Endothelial cell of umbilical vein (primary cell): Measurements from ENCODE around the gene EPB41L2. TPM values are rescaled to one million over a fixed set of nuclear protein-coding genes. Genes with fewer than 3 reads are reported as not detected.

Experiments used
- BruUV-seq: library from RNA; stranded (reverse); fragments of 400-500 nt; replicated peaks from 2 replicates; lab custom pipeline; 2021; lab: Mats Ljungman, UMichigan
- CTCF ChIA-PET: fragments of 300-600, 350-600 bp; sonication (Branson Sonifier 250); formaldehyde crosslinking; loops from one replicate; lab custom pipeline; 2021; ENCODE audit warnings: antibody characterized with exemption, inconsistent platforms; lab: Charles Lee
- POLR2A ChIA-PET: fragments of 300-600, 350-600 bp; sonication (Branson Sonifier 250); formaldehyde crosslinking; loops from one replicate; lab custom pipeline; 2021; ENCODE audit warnings: antibody characterized with exemption, inconsistent platforms; lab: Charles Lee
- DNase-seq: peaks from one replicate; pipeline ENCODE4 v3.0.0-alpha.2; 2011; ENCODE audit warnings: low read depth, low spot score
- FAIRE-seq: peaks from 2 replicates; lab custom pipeline; 2011; peaks lifted over from hg19 to GRCh38; lab: Jason Lieb, UNC
- H2AFZ ChIP-seq: 2 replicates; pipeline ENCODE4 v1.6.0; 2012; ENCODE audit warnings: low read depth, low read length, control low read depth, inconsistent platforms
- H3K27ac ChIP-seq: 2 replicates; pipeline ENCODE4 v1.5.1; 2011; ENCODE audit warnings: low read depth, mild to moderate bottlenecking, control low read depth, low read length, moderate library complexity; ENCODE audit not compliant: insufficient read depth
- H3K27me3 ChIP-seq, 2 experiments: 2 replicates each; pipeline versions ENCODE4 v1.6.0 to v1.6.1; 2011; ENCODE audit warnings: low read length in 2 of 2, mixed read lengths in 1 of 2; ENCODE audit not compliant: control insufficient read depth in 2 of 2, insufficient read depth in 2 of 2
- H3K36me3 ChIP-seq, 2 experiments: 2 replicates in 1 of 2; 3 replicates in 1 of 2; pipeline ENCODE4 v1.5.1; 2011; ENCODE audit warnings: low read length in 2 of 2, mild to moderate bottlenecking in 1 of 2, moderate library complexity in 1 of 2; ENCODE audit not compliant: control insufficient read depth in 2 of 2, insufficient read depth in 2 of 2; ENCODE audit errors: extremely low read depth in 1 of 2
- H3K4me1 ChIP-seq: 3 replicates; pipeline ENCODE4 v1.5.1; 2011; ENCODE audit warnings: mild to moderate bottlenecking, low read length; ENCODE audit not compliant: control insufficient read depth, insufficient read depth; ENCODE audit errors: extremely low read depth
- H3K4me2 ChIP-seq: 2 replicates; pipeline ENCODE4 v1.6.1; 2011; ENCODE audit warnings: low read length, control low read depth, mixed read lengths; ENCODE audit not compliant: insufficient read depth
- H3K4me3 ChIP-seq, 3 experiments: fragments of 200-600 bp in 1 of 3; sonication (generic), shearing (Covaris generic) in 1 of 3; replicated peaks in 1 of 3; 2 replicates each; pipeline ENCODE4 v1.5.1; 2011 to 2016; ENCODE audit warnings: control low read depth in 3 of 3, low read length in 3 of 3, mild to moderate bottlenecking in 2 of 3, inconsistent platforms in 1 of 3, low read depth in 1 of 3, moderate library complexity in 1 of 3; ENCODE audit not compliant: insufficient read depth in 1 of 3
- H3K79me2 ChIP-seq: 2 replicates; pipeline ENCODE4 v1.6.0; 2012; ENCODE audit warnings: low read length, inconsistent platforms; ENCODE audit not compliant: control insufficient read depth, insufficient read depth
- H3K9ac ChIP-seq: replicated peaks from 2 replicates; pipeline ENCODE3; 2011; ENCODE audit warnings: low read length, control low read depth; ENCODE audit not compliant: insufficient read depth; ENCODE audit errors: extremely low read depth
- H3K9me1 ChIP-seq: replicated peaks from 3 replicates; pipeline ENCODE4 v1.6.0; 2011; ENCODE audit warnings: mild to moderate bottlenecking, low read length; ENCODE audit not compliant: control insufficient read depth, insufficient read depth; ENCODE audit errors: extremely low read depth
- H3K9me3 ChIP-seq: replicated peaks from 2 replicates; pipeline ENCODE4 v1.5.1; 2012; ENCODE audit warnings: low read length, inconsistent platforms; ENCODE audit not compliant: control insufficient read depth, insufficient read depth
- H4K20me1 ChIP-seq: replicated peaks from 2 replicates; pipeline ENCODE3; 2011; ENCODE audit warnings: mild to moderate bottlenecking, low read length; ENCODE audit not compliant: control insufficient read depth, insufficient read depth; ENCODE audit errors: extremely low read depth
- CTCF ChIP-seq, 2 donors: IDR thresholded peaks; 1 replicate in 1 of 2; 2 replicates in 1 of 2; pipeline ENCODE4 v1.5.1; 2011; ENCODE audit warnings: low read length in 2 of 2, mild to moderate bottlenecking in 2 of 2, moderate library complexity in 2 of 2, control low read depth in 1 of 2, inconsistent platforms in 1 of 2, low read depth in 1 of 2; ENCODE audit not compliant: insufficient read depth in 1 of 2; ENCODE audit errors: extremely low read depth in 1 of 2
- EZH2 ChIP-seq: IDR thresholded peaks from 2 replicates; pipeline ENCODE4 v1.6.1; 2012; ENCODE audit warnings: borderline replicate concordance, low read depth, mild to moderate bottlenecking, moderate library complexity, low read length, inconsistent platforms; ENCODE audit not compliant: severe bottlenecking
- FOS ChIP-seq: IDR thresholded peaks from 2 replicates; pipeline ENCODE4 v1.6.1; 2011; ENCODE audit warnings: mild to moderate bottlenecking, low read length, moderate library complexity, borderline replicate concordance; ENCODE audit not compliant: insufficient read depth
- GATA2 ChIP-seq: IDR thresholded peaks from 2 replicates; pipeline ENCODE4 v1.7.0; 2011; ENCODE audit warnings: low read depth, mild to moderate bottlenecking, moderate library complexity, mixed read lengths, low read length; ENCODE audit not compliant: insufficient read length, insufficient read depth
- JUN ChIP-seq: IDR thresholded peaks from 2 replicates; pipeline ENCODE4 v1.6.1; 2011; ENCODE audit warnings: borderline replicate concordance, low read depth; ENCODE audit not compliant: insufficient read length, insufficient read depth
- MAX ChIP-seq: IDR thresholded peaks from 2 replicates; pipeline ENCODE4 v1.6.1; 2011; ENCODE audit not compliant: insufficient read depth, insufficient read length
- MYC ChIP-seq: IDR thresholded peaks from one replicate; pipeline ENCODE4 v1.6.1; 2011; ENCODE audit warnings: mild to moderate bottlenecking, low read depth, low read length
- POLR2A ChIP-seq: IDR thresholded peaks from 2 replicates; pipeline ENCODE4 v1.6.1; 2012; ENCODE audit warnings: low read depth, mild to moderate bottlenecking, control low read depth, low read length
- POLR2AphosphoS5 ChIP-seq: IDR thresholded peaks from 2 replicates; pipeline ENCODE4 v1.6.1; 2012; ENCODE audit warnings: low read depth, mild to moderate bottlenecking, control low read depth, low read length, moderate library complexity; ENCODE audit not compliant: insufficient read depth
- dilution Hi-C: fragments of 300-500 bp; cut with MboI; formaldehyde crosslinking; loops from one replicate; pipeline ENCODE4 v1.15.0; 2019; ENCODE audit warnings: low sequenced_read_pairs; ENCODE audit not compliant: extremely low pct_ligation_motif_present
- intact Hi-C: fragments of 100-400 bp; cut with micrococcal nuclease; formaldehyde crosslinking; loops from one replicate; pipeline ENCODE4 v1.10.0; 2022
- polyA plus RNA-seq, 4 experiments: library from polyadenylated mRNA; depleted of rRNA in 3 of 4; stranded (reverse) in 3 of 4; unstranded in 1 of 4; fragments of >200 nt; gene quantifications; 2 replicates each; pipeline versions ENCODE4 v1.2.1 to v1.2.3, GENCODE V29; 2011 to 2012; ENCODE audit warnings: missing spikeins in 1 of 4
- total RNA-seq: library from RNA; stranded (reverse); gene quantifications from 2 replicates; pipeline ENCODE4 v1.2.3, GENCODE V29; 2021

EPB41L2 gene
- total and polyA plus RNA-seq, 2 donors (not counting 3 experiments of a cell fraction or from before 2014, with no cell fraction given): 26.5 to 87.7 TPM

- H3K9ac ChIP-seq: no peak overlapping the region
- H3K27me3 ChIP-seq: no peaks in the 10 kb centered on the region
- intact Hi-C loops (no loop called here), dilution Hi-C loops (no loop called here)
- POLR2A ChIA-PET: no interaction called here
- H3K9me3 ChIP-seq: no peaks in the 10 kb centered on the region
- no peaks in the 10 kb centered on the region for H3K79me2 ChIP-seq
- H3K4me1 ChIP-seq: peaks cover 3% of the 10 kb centered on the region
- CTCF ChIA-PET: interaction anchor here (0.7 to 14.6 kb wide), 5 partner anchors 21 to 640 kb away, joined by 3 to 436 read pairs (median 4); partner anchors contain the start of gene EPB41L2
- no peak overlapping the region for H3K4me3 ChIP-seq
- H3K4me2 ChIP-seq: no peak overlapping the region
- TF ChIP-seq FOS: no peak
- no peak for TF ChIP-seq POLR2A
- TF ChIP-seq GATA2: no peak
- no peak for TF ChIP-seq JUN
- TF ChIP-seq EZH2: no peak
- no peak for TF ChIP-seq CTCF (IDR thresholded peaks at IDR 0.05; ENCODE audit: extremely low read depth in 1 of 2, insufficient read depth in 1 of 2, low read depth in 1 of 2, low read length in 2 of 2)
- TF ChIP-seq MAX: no peak
- TF ChIP-seq MYC: no peak
- TF ChIP-seq POLR2AphosphoS5: no peak
- H3K9me1 ChIP-seq: no peaks in the 10 kb centered on the region
- peaks cover 6 to 10% of the 10 kb centered on the region in 2 experiments for H3K36me3 ChIP-seq
- H3K27ac ChIP-seq: no peak overlapping the region
- H4K20me1 ChIP-seq: no peaks in the 10 kb centered on the region
- no peak overlapping the region for H2AFZ ChIP-seq
- no TSS peak for BruUV-seq
- DNase-seq: no peak
- no peak for FAIRE-seq
Measured at GRCh38 chr6:130893277-130893676, 169.8 kb downstream of the EPB41L2 start.
